GM19043 (cell line): Measurements from ENCODE around the gene PIK3C2G.
"Not testable (repeated sequence)": the region's sequence is repeated elsewhere in the genome, so short reads cannot be mapped to it uniquely, and the experiment has no call there.

ENCODE experiments used
- ATAC-seq: cut with Tn5 transposase; IDR thresholded peaks from one replicate; pipeline ENCODE4 v1.9.1; 2021; ENCODE audit warnings: low read depth; ENCODE audit not compliant: unreplicated experiment

Gene PIK3C2G

DNA sequence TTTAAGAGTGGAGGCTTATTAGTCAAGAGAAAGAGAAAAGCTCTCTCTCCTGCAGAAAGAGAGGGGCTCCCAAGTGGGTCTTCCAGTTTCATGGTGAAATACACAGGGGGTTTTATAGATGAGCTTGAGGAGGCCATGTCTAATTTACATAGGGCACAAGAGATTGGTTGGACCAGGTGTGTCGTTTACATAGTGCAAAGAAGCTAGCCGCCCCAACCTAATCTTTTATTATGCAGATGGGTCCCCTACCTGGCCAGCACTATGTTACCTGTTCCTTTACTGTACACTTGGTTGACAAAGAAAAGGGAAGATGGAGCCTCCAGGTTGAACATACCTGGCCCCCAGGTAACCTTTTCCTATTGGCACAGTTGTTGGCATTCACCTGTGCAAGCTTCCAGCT is 195.0 kb downstream of the PIK3C2G start:
- no peak for ATAC-seq

GRCh38 chr12:18457362-18457761 is 196.0 kb downstream of the PIK3C2G start:
- no peak for ATAC-seq

DNA sequence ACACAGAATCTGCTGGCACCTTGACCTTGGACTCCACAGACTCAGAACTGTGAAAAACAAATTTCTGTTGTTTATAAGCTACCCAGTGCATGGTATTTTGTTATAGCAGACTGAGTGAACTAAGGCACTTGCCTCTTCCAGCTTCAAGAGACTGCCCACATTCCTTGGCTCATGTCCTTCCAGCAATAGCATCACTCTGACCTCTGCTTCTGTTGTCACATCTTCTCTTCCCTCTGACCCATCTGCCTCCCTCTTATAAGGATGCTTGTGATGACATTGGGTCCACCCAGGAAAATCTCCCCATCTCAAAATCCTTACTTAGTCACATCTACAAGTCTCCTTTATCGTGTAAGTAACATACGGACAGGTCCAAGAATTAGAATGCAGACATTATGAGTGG is 200.4 kb downstream of the PIK3C2G start:
- ATAC-seq = no peak

- no peak for ATAC-seq
These were observed 201.1 kb downstream of the PIK3C2G start for GRCh38 chr12:18462442-18462841.

- no peak for ATAC-seq
These were observed 206.4 kb downstream of the PIK3C2G start for GRCh38 chr12:18467620-18468245.

DNA sequence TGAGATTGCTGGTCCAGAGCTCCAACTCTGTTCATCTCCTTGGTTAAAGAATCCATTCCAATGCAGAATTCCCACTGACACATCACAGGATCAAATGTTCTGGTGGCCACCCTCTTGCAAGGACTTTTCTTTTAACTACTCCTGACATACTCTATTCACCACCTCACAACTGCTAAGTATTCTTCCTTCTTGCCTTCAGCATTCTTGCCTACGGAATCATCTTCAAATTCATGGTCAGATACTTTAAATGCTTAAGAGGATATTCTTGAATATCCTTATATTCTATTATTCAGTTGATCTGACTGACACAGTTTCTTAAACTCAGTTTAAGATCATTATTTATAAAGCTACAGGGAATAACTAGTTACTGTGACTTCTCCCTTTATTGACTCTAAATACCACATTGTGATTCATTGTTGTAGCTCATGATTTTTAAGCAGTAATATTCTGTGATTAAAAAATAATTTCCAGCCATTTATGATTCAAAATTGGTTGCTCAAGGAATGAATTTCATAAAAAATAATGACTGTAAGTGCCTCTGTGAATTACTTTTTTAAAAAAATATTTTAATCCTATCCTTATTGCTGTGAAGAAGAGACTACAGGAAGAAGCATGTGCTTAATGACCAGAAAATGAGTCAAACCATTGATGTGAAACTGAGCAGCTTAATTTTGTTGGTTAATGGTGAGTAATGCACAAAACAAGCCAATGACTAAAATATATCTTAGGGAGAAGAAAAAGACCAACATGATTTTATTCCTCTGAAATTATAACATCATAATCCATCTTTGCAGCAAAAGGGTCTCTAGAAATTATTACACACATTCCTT is 207.1 kb downstream of the PIK3C2G start:
- no peak for ATAC-seq

DNA sequence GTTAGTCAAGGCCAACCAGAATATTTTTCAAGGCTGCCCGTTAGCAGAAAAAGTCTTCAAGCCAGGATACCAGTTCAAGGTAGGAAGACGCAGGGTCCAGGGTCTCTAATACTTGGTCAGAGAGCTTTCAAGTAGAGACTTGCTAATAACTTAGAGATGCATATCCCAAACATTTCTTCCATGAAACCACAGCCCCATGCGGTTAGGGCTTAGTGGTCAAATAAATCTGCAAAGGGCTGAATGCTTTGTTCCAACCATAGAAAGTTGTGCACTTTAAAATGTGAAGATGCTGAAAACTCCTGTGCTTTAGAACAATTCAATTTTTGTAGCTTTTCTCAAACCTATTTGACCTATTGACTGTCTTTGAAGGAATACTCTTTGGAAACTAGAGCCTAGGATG is 208.9 kb downstream of the PIK3C2G start:
- ATAC-seq = no peak

DNA sequence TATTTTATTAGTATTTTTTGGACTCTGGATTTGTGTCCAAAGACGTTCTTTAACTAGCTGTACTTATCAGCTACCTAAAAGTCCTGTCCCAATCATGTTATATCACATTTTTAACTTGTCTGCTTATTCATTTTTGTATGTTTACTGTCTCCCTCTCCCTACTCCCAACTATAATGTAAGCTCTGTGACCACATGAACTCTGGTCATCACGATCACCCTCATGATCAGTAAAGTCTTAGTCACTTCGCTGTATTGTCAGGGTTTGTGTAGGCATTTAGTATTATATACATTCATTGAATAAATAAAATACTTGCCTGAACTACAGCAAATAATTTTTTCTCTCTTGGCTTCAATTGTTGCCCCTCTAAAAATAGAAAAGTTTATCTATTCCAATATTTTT is 211.0 kb downstream of the PIK3C2G start:
- no peak for ATAC-seq

GRCh38 chr12:18472806-18473205 is 211.5 kb downstream of the PIK3C2G start:
- ATAC-seq = no peak

DNA sequence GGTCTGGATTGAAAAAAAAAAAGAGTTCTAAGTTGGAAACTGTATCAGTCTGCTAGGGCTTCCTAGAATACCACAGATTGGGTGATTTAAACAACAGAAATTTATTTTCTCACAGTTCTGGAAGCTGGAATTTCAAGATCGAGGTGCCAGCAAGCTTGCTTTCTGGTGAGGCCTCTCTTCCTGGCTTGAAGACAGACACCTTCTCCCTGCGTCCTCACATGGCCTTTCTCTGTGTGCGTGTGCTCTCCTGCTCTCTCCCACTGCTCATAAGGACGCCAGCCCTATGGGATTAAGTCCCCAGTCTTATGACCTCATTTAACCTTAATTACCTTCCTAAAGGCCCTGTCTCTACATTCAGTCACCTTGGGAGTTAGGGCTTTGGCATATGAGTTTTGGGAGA is 215.5 kb downstream of the PIK3C2G start:
- no peak for ATAC-seq

DNA sequence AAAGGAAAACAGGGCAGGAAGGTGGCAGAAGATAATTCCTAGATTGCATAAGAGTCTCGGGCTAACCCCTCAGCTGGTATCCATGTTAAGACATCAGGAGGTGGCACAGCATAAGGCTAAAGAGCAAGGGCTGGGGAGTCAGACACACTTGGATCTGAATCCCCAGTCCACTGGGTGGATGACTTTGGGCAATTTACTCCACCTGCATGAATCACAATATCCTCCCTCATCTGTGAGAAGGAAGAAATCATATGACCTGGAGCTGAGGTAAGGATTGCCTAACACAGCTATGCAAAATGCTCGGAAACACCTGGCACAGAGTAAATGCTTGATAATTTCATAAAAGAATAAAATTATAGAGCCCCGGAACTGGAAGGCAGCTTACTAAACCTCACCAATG is 217.9 kb downstream of the PIK3C2G start:
- ATAC-seq = no peak

DNA sequence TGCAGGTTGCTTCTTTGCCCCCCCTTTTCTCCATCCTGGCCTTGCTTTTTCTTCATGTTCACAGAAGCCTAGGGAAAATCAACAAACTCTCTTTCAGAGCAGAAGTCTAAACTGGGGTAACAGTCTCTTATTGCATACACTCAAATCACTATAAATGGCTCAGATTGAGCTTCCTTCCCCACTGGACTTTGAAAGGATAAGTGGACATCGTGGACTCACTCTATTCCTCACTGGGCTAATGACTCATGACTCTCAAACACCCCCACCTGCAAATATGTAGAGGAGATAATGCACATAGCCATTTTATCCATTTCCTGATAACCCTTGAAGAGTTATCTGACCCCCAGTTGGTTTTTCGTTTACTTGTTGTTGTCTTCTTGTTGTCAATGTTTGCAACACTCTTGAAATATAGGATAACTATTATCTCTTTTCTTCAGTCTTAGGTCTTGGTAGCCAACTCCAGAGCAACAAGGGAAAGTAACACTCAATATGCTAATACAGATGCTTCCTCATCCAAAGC is 221.3 kb downstream of the PIK3C2G start:
- ATAC-seq = no peak

GRCh38 chr12:18483698-18484325 is 222.5 kb downstream of the PIK3C2G start:
- no peak for ATAC-seq

DNA sequence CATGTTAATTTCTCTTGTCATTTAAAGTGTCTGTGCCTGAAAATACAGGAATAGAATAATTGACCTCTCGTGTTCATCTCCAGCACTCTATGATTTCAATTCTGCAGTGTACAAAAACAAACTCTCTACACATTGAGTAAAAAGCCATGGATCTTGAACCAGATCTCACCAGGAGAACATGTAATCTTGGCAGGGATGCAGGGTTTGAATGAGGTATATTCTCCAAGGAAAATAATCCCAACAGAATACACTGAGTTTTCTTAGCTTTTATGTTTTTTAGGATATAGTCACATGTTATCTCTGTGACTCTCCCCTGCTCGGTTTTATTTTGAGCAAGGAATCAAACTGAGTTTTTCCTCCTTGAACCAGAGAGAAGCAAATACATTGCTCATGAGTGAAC is 224.7 kb downstream of the PIK3C2G start:
- no peak for ATAC-seq

- ATAC-seq = no peak
These were observed 226.2 kb downstream of the PIK3C2G start for GRCh38 chr12:18487509-18487908.

- ATAC-seq = no peak
These were observed 231.2 kb downstream of the PIK3C2G start for GRCh38 chr12:18492372-18493025.

- ATAC-seq = no peak
These were observed 234.8 kb downstream of the PIK3C2G start for GRCh38 chr12:18496156-18496555.

GRCh38 chr12:18500160-18500574 is 238.8 kb downstream of the PIK3C2G start:
- ATAC-seq = not testable (repeated sequence)

DNA sequence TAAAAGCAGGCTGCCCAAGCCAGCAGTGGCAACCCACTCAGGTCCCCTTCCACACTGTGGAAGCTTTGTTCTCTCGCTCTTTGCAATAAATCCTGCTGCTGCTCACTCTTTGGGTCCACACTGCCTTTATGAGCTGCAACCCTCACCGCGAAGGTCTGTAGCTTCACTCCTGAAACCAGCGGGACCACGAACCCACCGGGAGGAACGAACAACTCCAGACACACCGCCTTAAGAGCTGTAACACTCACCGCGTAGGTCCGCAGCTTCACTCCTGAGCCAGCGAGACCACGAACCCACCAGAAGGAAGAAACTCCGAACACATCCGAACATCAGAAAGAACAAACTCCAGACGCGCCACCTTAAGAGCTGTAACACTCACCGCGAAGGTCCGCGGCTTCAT is 239.4 kb downstream of the PIK3C2G start:
- ATAC-seq = not testable (repeated sequence)

DNA sequence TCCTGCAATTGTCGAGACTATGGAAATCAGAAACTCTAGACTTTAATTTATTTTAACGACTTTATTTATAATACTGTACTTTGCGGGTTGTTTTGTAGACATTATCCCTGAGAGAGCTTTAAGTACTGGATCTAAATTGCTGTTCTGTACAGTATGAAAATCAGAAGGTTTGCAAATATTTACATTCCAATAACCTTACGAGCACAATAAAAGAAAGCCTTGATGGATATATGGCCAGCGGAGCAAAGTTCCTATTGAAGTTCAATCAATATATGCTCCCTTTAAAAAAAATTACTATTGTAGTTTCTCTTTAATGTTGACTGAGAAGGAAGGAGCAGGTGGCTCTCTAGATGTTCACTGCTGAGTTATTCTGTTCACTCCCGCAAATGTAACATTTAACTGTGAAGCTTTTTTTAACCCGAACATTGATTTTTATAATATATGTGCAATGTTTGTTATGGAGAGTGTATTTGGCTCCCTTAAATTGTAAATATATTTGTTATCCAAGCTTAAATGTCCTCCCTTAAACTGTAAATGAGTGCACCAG is 241.2 kb downstream of the PIK3C2G start:
- ATAC-seq = no peak

DNA sequence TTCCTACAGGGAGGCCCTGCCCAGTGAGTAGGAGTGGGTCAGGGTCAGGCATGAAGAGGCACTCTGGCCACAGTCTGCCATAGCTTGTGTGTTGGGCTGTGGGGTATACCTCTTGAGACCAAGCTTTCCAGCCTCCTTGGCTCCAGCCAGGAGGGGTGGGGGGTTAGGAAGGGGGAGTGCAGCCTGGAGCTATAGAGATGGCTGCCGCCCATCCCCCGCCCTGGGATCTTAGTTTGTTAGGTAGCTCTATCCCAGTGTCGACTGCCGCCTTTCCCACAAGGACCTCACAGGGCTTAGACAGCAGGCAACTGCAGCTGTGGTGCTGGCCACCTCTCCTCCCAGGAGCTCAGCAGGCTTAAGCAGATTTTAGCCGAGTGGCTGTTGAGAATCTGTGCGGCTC is 260.1 kb downstream of the PIK3C2G start:
- ATAC-seq = no peak
